Type B pancreatic cell (in vitro differentiated cells): ENCODE measurements around the gene BCO2. TPM values are rescaled to one million over a fixed set of nuclear protein-coding genes. Genes with fewer than 3 reads are reported as not detected.
"Not testable (repeated sequence)": the region's sequence is repeated elsewhere in the genome, so short reads cannot be mapped to it uniquely, and the experiment has no call there.

ENCODE experiments used
- DNase-seq: peaks from one replicate; pipeline ENCODE4 v3.0.0; 2021; ENCODE audit warnings: mixed read lengths; ENCODE audit not compliant: unreplicated experiment; ENCODE audit errors: extremely low spot score
- H3K27ac Mint-ChIP-seq: 2 replicates; pipeline ENCODE4 v1.8.0; 2021; ENCODE audit warnings: mild to moderate bottlenecking, mixed read lengths
- H3K27me3 Mint-ChIP-seq: 2 replicates; pipeline ENCODE4 v1.8.0; 2021; ENCODE audit warnings: mixed read lengths
- H3K36me3 Mint-ChIP-seq: 2 replicates; pipeline ENCODE4 v1.8.0; 2021; ENCODE audit warnings: mixed read lengths
- H3K4me1 Mint-ChIP-seq: one replicate; pipeline ENCODE4 v1.8.0; 2021; ENCODE audit warnings: mixed read lengths; ENCODE audit not compliant: unreplicated experiment
- H3K4me3 Mint-ChIP-seq: 2 replicates; pipeline ENCODE4 v1.8.0; 2021; ENCODE audit warnings: mild to moderate bottlenecking, mixed read lengths
- H3K9me3 Mint-ChIP-seq: 2 replicates; pipeline ENCODE4 v1.8.0; 2021; ENCODE audit warnings: mixed read lengths
- CTCF ChIP-seq: fragments of 200-600 bp; sonication (generic); conservative IDR thresholded peaks from 2 replicates; pipeline ENCODE4 v1.5.0; 2021; ENCODE audit warnings: antibody characterized with exemption, mild to moderate bottlenecking
- total RNA-seq: library from RNA; stranded (reverse); gene quantifications from 2 replicates; pipeline ENCODE4 v1.2.1, GENCODE V29; 2021; ENCODE audit warnings: low replicate concordance

Gene BCO2
- total RNA-seq, 1 donor from 2014 or later: 2.7 TPM

GRCh38 chr11:112179601-112180000 is 4.3 kb downstream of the BCO2 start:
- TF ChIP-seq CTCF: no peak
- H3K4me3 Mint-ChIP-seq: no peak overlapping the region
- no peak for DNase-seq

GRCh38 chr11:112182867-112183266 is 7.6 kb downstream of the BCO2 start:
- Mint-ChIP-seq H3K36me3 (no peaks in the 10 kb centered on the region), H3K27ac (no peak overlapping the region), H3K9me3 (no peaks in the 10 kb centered on the region), H3K4me3 (no peak overlapping the region), H3K27me3 (peaks cover 6% of the 10 kb centered on the region), H3K4me1 (no peaks in the 10 kb centered on the region)
- TF ChIP-seq CTCF: no peak
- DNase-seq: no peak

More at GRCh38 chr11:112179601-112180000, 4.3 kb downstream of the BCO2 start:
- H3K36me3 Mint-ChIP-seq: no peaks in the 10 kb centered on the region
- no peaks in the 10 kb centered on the region for H3K9me3 Mint-ChIP-seq
- no peak overlapping the region for H3K27ac Mint-ChIP-seq
- H3K27me3 Mint-ChIP-seq: peaks cover 3% of the 10 kb centered on the region
- H3K4me1 Mint-ChIP-seq: peaks cover 16% of the 10 kb centered on the region

GRCh38 chr11:112185883-112186282 is 10.6 kb downstream of the BCO2 start:
- Mint-ChIP-seq H3K27ac (no peak overlapping the region), H3K4me3 (no peak overlapping the region), H3K4me1 (no peaks in the 10 kb centered on the region), H3K36me3 (no peaks in the 10 kb centered on the region), H3K27me3 (peaks cover 8% of the 10 kb centered on the region), H3K9me3 (no peaks in the 10 kb centered on the region)
- DNase-seq: no peak
- no peak for TF ChIP-seq CTCF

- Mint-ChIP-seq H3K36me3 (no peaks in the 10 kb centered on the region), H3K27ac (no peak overlapping the region), H3K4me1 (no peaks in the 10 kb centered on the region), H3K27me3 (peaks cover 8% of the 10 kb centered on the region), H3K9me3 (no peaks in the 10 kb centered on the region), H3K4me3 (no peak overlapping the region)
- no peak for DNase-seq
- no peak for TF ChIP-seq CTCF
These were observed 11.0 kb downstream of the BCO2 start for GRCh38 chr11:112186304-112186703.

- not testable (repeated sequence) for H3K9me3 Mint-ChIP-seq, H3K4me3 Mint-ChIP-seq, H3K4me1 Mint-ChIP-seq, H3K27ac Mint-ChIP-seq, H3K36me3 Mint-ChIP-seq, DNase-seq
- peaks cover 17% of the 10 kb centered on the region for H3K27me3 Mint-ChIP-seq
These were observed 19.8 kb downstream of the BCO2 start for GRCh38 chr11:112195113-112195512.

GRCh38 chr11:112195951-112196351 is 20.6 kb downstream of the BCO2 start:
- DNase-seq: no peak
- Mint-ChIP-seq H3K9me3 (no peaks in the 10 kb centered on the region), H3K27me3 (peaks cover 17% of the 10 kb centered on the region), H3K36me3 (no peaks in the 10 kb centered on the region), H3K4me1 (peaks cover 5% of the 10 kb centered on the region), H3K4me3 (no peak overlapping the region), H3K27ac (no peak overlapping the region)
- no peak for TF ChIP-seq CTCF
